HepG2 (cell line): Measurements from ENCODE around the gene GFAP. TPM values are rescaled to one million over a fixed set of nuclear protein-coding genes. Genes with fewer than 3 reads are reported as not detected.
A peak's percentile ranks its signal among the peaks of the same experiment; 100 is the strongest.

Experiments used
- ARID4A ChIP-seq: sonication (generic); formaldehyde crosslinking; IDR thresholded peaks from 2 replicates; pipeline ENCODE4 v1.5.0; 2020; ENCODE audit warnings: mild to moderate bottlenecking, missing genetic modification reagents, borderline replicate concordance
- HNRNPLL ChIP-seq: fragments of 200-400 bp; formaldehyde crosslinking; IDR thresholded peaks from 2 replicates; pipeline ENCODE4 v1.6.1; 2017; ENCODE audit warnings: mild to moderate bottlenecking, low read depth, low read length; ENCODE audit not compliant: poor library complexity, severe bottlenecking
- MXI1 ChIP-seq: IDR thresholded peaks from 3 replicates; pipeline ENCODE4 v1.6.1; 2012; ENCODE audit warnings: low read depth, low read length, inconsistent platforms, borderline replicate concordance
- STAG1 ChIP-seq: sonication (generic); formaldehyde crosslinking; IDR thresholded peaks from 2 replicates; pipeline ENCODE4 v1.4.0; 2020; ENCODE audit warnings: missing genetic modification reagents
- THAP11 ChIP-seq: IDR thresholded peaks from 2 replicates; pipeline ENCODE4 v1.6.1; 2016; ENCODE audit warnings: missing biosample characterization, missing genetic modification reagents
- ZBED4 ChIP-seq: sonication (generic); formaldehyde crosslinking; IDR thresholded peaks from 2 replicates; pipeline ENCODE4 v1.4.0; 2020; ENCODE audit warnings: missing genetic modification reagents, borderline replicate concordance
- ZFP41 ChIP-seq: sonication (generic); formaldehyde crosslinking; IDR thresholded peaks from 2 replicates; pipeline ENCODE4 v1.4.0; 2020; ENCODE audit warnings: mild to moderate bottlenecking, missing genetic modification reagents, borderline replicate concordance
- ZFP90 ChIP-seq: sonication (generic); formaldehyde crosslinking; IDR thresholded peaks from 2 replicates; pipeline ENCODE4 v1.8.0; 2022; ENCODE audit warnings: missing genetic modification reagents, mild to moderate bottlenecking, inconsistent platforms, borderline replicate concordance
- ZNF136 ChIP-seq: sonication (generic); formaldehyde crosslinking; IDR thresholded peaks from 2 replicates; pipeline ENCODE4 v1.8.1; 2022; ENCODE audit warnings: low read depth, mild to moderate bottlenecking, moderate library complexity, missing genetic modification reagents
- ZNF350 ChIP-seq: sonication (generic); formaldehyde crosslinking; IDR thresholded peaks from 2 replicates; pipeline ENCODE4 v1.4.0; 2020; ENCODE audit warnings: mild to moderate bottlenecking, low read depth, missing genetic modification reagents, borderline replicate concordance
- ZNF501 ChIP-seq: sonication (generic); formaldehyde crosslinking; IDR thresholded peaks from 2 replicates; pipeline ENCODE4 v1.5.1; 2020; ENCODE audit warnings: mild to moderate bottlenecking, moderate library complexity, missing genetic modification reagents
- polyA plus RNA-seq, 8 experiments: library from polyadenylated mRNA; depleted of rRNA in 3 of 8; stranded (reverse) in 7 of 8; unstranded in 1 of 8; fragments of >200 nt; fragmentation: Illumina TruSeq in 4 of 8; extraction: Trizol in 4 of 8; gene quantifications; 2 replicates each; pipeline versions ENCODE4 v1.2.1 to v1.2.3, GENCODE V29; 2011 to 2016; ENCODE audit warnings: low read depth in 4 of 8, missing spikeins in 1 of 8, mixed read lengths in 1 of 8; ENCODE audit not compliant: insufficient read depth in 1 of 8
- total RNA-seq, 5 experiments: library from RNA; depleted of rRNA; stranded (reverse); fragments of >200 nt; fragmentation: Illumina TruSeq; extraction: Trizol; gene quantifications; 2 replicates each; pipeline ENCODE4 v1.2.3, GENCODE V29; 2016; ENCODE audit warnings: low read depth in 1 of 5
- TF ChIP-seq, protein P1 (sequence below): IDR thresholded peaks from 2 replicates; pipeline ENCODE4 v1.6.1; 2016; ENCODE audit warnings: mild to moderate bottlenecking
- TF ChIP-seq, protein P2 (sequence below): sonication (generic); formaldehyde crosslinking; IDR thresholded peaks from 2 replicates; pipeline ENCODE4 v1.4.0; 2020; ENCODE audit warnings: low read depth, mild to moderate bottlenecking, missing genetic modification reagents
- TF ChIP-seq, protein P3 (sequence below): sonication (generic); formaldehyde crosslinking; IDR thresholded peaks from 2 replicates; pipeline ENCODE4 v1.5.1; 2020; ENCODE audit warnings: mild to moderate bottlenecking, missing genetic modification reagents, borderline replicate concordance

GFAP gene
- total and polyA plus RNA-seq, 2 of the 13 experiments (the other 11 are each of a cell fraction or from before 2014, with no cell fraction given), result 0.11 to 0.29 TPM

DNA sequence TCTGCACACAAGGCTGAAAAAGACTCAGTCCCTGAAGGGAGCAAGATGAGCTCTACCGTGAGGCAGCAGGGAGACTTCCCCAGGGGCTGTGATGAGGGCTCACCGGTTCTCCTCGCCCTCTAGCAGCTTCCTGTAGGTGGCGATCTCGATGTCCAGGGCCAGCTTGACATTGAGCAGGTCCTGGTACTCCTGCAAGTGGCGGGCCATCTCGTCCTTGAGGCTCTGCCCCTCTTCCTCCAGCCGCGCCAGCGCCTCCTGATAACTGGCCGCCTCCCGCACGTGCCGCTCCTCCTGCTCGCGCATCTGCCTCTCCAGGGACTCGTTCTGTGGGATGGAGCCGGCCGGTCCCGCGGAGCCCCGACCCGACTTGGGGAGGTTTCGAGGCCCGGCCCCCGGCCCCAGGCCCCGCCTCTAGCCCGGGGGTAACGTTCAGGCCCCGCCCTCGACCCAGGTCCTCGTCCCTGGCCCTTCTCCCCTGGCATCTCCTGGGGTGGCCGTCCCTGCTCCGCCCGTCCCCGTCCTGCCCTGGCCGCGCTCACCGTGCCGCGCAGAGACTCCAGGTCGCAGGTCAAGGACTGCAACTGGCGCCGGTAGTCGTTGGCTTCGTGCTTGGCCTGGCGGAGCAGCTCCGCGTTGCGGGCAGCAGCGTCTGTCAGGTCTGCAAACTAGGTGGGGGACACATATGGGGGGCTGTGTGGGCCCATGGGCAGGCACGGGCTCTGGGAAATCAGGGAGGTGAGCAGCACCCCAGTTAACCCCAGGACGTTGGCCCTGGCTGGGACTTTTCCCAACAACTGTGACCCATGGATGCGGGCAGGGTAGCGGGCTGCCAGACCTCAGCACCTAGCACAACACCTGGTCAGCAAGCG is 3.9 kb downstream of the GFAP start (continued):
- TF ChIP-seq, protein P1, sequence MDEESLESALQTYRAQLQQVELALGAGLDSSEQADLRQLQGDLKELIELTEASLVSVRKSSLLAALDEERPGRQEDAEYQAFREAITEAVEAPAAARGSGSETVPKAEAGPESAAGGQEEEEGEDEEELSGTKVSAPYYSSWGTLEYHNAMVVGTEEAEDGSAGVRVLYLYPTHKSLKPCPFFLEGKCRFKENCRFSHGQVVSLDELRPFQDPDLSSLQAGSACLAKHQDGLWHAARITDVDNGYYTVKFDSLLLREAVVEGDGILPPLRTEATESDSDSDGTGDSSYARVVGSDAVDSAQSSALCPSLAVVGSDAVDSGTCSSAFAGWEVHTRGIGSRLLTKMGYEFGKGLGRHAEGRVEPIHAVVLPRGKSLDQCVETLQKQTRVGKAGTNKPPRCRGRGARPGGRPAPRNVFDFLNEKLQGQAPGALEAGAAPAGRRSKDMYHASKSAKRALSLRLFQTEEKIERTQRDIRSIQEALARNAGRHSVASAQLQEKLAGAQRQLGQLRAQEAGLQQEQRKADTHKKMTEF, result peak; percentile 58; the same call in 1 of the 2 replicates
- TF ChIP-seq STAG1 (CRISPR knock-in tag) (peak; percentile 65), ZNF501 (peak; percentile 86), ZFP41 (CRISPR knock-in tag) (no peak), HNRNPLL (peak; percentile 42), MXI1 (0 out of 3 replicates have a peak, but pooled peaks have one; percentile 3), ZNF136 (no peak; the same call in 1 of the 2 replicates), THAP11 (CRISPR knock-in tag) (no peak), ZNF350 (CRISPR knock-in tag) (peak; percentile 53), ZBED4 (CRISPR knock-in tag) (peak; percentile 89; the same call in 1 of the 2 replicates), ZFP90 (no peak), ARID4A (CRISPR knock-in tag) (peak; percentile 53; the same call in 1 of the 2 replicates)
- TF ChIP-seq, protein P2, sequence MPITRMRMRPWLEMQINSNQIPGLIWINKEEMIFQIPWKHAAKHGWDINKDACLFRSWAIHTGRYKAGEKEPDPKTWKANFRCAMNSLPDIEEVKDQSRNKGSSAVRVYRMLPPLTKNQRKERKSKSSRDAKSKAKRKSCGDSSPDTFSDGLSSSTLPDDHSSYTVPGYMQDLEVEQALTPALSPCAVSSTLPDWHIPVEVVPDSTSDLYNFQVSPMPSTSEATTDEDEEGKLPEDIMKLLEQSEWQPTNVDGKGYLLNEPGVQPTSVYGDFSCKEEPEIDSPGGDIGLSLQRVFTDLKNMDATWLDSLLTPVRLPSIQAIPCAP (CRISPR knock-in tag), result no peak
- TF ChIP-seq, protein P3, sequence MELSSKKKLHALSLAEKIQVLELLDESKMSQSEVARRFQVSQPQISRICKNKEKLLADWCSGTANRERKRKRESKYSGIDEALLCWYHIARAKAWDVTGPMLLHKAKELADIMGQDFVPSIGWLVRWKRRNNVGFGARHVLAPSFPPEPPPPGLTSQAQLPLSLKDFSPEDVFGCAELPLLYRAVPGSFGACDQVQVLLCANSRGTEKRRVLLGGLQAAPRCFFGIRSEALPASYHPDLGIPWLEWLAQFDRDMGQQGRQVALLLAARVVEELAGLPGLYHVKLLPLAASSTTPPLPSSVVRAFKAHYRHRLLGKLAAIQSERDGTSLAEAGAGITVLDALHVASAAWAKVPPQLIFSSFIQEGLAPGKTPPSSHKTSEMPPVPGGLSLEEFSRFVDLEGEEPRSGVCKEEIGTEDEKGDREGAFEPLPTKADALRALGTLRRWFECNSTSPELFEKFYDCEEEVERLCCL (CRISPR knock-in tag), result no peak
